Stimulated activated CD4-positive, alpha-beta T cell treated with anti-CD3 and anti-CD28 coated beads, Interleukin-12 subunit alpha, Interleukin-12 subunit beta, amount 100 ng/mL, for 24 hours (primary cell): Measurements from ENCODE around the gene DIDO1.

ENCODE experiments used
- DNase-seq, 2 experiments: peaks; one replicate each; pipeline ENCODE4 v3.0.0-alpha.2; 2020; ENCODE audit warnings: low read depth in 2 of 2

Gene DIDO1

DNA sequence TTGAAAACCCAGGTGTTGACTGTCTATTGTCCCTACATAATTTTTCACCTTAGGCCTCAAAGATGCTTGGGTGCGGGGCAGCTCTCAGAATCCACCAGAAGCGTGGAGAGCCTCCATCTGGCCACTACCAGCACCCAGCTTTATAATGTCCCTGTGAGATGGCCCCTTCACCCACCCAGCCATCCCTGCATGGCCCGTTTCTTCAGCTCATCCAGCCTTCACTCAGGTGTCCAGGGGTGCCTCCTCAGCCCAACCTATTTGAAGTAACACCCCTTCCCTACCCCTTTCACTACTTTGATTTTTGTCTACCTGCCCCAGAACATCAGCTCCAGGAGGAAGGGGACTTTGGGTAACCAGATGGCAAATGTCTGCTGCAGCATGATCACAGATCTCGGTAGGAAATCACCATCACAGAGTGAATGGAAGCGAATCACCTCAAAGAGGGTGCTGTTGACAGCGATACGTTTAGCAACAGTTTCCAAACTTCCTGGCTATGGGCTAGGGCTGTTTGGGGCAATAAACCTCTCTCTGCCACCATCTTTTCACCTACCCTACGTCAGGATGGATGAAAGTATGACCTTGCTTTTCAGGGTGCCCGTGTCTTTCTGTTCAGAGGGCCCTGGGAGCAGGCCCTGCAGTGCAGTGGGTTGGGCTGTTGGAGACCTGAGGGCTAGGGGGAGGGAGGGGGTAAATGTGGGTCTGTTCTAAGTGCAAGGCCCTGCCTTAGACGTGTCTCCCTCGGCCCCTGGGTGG is 25.0 kb upstream of the DIDO1 start:
- DNase-seq, result no peak

DNA sequence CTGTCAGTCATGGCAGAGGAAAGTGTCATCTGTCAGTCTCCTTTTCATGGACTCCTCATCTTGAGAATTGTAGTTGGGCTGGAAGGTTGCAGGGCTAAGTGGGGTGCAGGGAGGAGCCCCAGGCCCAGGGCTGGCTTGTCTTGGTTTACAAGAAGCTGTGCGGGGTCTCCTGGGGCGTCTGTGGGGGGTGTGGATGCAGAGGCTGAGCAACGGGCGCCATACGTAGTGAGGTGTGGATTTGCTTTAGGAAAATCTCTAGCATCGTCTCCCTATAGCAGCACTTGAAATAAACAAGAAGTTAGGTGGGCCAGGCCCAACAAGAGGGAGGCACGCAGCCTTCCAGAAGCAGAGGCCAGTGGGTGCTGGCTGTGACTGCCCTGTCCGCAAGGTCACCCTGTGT is 24.4 kb upstream of the DIDO1 start:
- DNase-seq, result no peak

DNA sequence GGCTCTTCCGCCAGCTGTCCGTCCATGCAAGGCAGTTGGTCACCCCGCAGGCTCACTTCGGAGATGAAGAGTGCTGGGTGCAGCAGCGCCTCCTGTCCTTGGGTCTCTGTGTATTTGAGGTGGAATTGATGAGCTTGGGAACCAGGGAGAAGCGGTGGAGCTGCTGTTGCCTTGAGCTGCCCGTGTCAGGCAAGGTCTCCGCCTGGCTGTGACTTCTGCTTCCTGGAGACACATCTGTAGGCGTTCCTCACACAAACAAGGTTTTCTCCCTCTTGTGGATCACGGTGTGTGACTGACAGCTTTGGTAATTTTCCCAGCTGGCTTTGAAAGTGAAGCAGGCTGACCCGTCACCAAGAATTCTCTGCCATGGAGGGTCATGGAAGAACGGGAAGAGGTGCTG is 23.7 kb upstream of the DIDO1 start:
- DNase-seq, result no peak

DNA sequence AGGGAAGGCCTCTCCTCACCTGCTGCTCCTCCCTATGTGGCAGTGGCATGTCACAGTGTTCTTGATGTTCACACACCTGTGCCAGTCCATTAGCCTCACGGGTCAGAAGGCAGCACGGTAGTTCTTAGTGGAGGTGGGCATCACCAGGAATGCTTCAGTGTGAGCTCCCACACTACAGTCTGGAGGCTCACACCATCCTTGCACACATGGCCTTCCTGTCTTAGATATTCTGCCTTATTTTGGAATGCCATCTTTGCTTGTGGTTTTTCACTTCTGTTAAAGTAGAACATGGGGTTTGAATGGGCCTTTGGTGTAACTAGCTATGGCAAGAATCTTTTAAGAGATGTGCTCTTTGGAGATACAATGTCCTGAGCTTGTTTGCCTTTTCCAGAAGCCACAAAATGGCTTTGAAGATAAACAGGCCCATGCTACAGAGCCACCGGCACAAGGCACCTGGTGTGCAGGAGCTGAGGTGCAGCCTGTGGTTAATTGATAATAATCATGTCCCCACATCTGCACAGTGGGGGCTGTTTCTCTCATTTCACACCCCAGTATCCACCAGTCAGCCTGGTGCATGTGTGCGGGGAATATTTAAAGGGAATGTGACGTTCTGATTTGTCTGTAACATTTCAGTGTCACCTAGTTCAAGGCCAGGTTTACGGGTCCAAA is 23.0 kb upstream of the DIDO1 start:
- DNase-seq, result no peak

DNA sequence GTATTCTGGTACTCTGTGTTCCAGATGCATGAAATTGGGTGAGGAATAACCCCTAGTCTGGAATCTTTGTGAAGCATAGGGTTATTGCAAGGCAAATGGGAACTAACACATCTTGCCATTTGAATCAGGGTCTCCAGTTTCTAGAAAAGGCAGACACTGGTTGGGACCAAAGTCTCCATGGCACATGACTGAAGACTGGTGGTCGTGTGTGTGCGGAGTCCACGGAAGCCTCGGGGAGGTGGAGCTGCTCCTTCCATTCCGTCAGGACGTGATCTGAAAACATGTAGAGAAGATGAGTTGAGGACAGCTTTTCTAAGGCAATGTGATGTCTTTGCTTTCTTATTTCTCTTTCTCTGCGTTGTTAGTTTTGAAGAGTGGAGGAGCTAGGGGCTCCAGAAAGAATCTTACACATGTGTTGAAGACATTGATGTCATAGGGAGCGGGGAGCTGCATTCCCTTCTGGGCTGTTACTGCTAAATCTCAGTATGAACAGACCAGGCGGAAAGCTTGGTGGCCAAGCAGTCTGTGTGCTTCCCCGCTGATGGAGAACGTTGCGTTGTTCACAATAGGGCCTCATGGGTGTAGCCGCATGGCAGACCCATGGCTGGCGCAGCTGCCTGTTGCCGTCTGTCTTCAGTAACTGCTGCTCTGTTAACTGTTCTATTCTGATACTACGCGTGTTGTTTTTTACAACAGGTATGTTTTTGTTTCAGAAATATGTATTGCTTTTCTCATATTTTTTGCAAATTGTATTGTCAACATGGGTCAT is 21.4 kb upstream of the DIDO1 start:
- no peak for DNase-seq

DNA sequence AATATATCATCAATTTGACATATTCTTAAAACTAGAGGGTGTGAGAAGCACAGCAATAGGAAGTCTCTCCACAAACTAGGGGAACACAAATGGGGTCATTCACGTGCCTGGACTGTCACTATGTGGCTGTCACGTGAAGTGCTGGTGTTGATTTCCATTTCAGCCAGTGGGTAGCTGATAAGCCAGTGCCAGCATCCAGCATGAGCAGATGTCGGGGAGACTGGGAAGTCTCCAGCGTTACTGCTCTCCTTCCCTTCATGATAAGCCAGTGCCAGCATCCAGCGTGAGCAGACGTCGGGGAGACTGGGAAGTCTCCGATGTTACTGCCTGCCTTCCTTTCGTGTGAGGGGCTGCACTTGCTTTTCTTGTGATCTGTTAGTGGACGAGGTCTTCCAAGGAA is 20.6 kb upstream of the DIDO1 start:
- DNase-seq, result no peak

DNA sequence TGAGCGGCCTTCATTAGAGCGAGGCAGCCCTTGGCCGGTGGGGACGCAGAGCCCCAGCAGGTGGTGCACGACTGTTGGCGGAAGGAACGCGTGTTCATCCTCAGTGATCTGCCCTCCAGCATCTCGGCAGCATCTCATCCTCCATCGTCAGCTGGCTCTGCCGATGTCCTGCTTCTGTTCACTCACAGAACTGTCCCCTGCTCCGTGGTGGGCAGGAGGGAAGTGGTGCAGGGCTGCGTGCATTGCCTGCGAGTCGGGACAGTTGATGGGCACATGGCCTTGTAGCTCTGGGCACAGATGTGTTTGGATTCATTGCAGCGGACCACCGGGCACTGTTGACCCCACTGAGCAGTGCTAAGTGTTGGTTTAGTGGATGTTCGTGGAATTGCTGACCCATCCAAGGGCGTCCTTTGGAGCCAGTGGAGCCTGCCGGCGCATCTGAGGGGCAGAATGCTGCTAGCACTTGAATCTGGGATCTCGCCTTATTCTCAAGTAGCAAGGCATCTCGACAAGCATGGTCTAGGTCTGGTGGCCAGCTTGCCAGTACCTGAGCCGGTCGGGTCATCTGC is 19.6 kb upstream of the DIDO1 start:
- no peak for DNase-seq

DNA sequence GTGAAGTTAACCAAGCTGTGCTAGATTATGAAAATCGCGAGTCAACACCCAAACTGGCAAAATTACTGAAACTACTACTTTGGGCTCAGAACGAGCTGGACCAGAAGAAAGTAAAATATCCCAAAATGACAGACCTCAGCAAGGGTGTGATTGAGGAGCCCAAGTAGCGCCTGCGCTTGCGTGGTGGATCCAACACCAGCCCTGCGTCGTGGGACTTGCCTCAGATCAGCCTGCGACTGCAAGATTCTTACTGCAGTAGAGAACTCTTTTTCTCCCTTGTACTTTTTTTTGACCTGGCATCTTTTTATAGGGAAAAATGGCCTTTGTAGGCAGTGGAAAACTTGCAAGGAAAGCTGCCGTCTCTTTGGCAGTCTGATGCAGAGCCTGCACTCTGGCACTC is 18.4 kb upstream of the DIDO1 start:
- no peak for DNase-seq

DNA sequence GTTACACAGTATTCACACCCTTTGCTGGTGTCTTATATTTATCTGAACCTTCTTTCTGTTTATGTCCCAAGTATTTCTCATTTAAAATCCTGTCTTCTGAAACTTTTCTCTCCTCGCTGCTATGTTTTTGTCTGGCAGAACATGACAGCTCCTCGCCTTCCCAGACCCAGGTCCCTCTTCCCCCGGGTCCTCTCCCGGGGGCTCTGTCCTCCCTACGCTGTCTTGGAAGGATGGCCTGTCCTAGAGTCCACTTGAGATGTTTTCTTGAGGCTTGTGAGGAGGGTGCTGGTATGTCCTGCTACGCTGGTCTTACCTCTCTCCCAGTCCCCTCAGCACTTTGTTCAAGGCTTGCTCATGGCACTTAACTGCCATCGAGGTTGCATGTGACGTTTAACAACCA is 17.9 kb upstream of the DIDO1 start:
- no peak for DNase-seq

DNA sequence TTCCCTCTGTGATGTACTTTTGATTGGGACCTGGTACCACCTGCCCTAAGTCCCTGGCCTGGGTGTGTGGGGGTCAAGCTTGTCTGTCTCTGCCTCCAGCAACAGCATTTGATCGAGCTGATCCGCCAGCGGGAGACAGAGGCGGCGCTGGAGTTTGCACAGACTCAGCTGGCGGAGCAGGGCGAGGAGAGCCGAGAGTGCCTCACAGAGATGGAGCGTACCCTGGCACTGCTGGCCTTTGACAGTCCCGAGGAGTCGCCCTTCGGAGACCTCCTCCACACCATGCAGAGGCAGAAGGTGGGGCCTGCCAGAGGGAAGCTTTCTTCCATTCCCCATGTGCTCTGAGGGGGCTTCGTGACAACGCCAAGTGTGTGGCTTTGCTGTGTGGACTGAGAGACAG is 17.1 kb upstream of the DIDO1 start:
- no peak for DNase-seq

DNA sequence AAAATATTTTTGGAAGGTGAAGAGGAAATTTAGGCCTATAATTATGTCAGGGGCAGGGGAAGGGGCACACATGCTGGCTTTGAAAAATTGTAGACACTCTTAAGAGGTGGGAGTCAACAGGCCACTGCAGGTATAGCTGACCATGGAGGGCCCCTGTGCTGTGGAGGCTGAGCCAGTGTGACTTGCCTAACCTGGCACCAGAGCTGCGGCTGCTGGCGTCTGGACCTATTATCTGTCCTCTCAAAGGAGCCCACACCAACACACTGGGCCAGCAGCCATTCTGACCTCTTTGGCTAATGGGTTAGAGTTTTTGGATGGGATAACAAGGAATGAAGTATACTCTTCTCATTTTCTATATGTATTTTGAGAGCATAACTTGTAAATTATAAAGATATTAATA is 16.2 kb upstream of the DIDO1 start:
- DNase-seq, result no peak

DNA sequence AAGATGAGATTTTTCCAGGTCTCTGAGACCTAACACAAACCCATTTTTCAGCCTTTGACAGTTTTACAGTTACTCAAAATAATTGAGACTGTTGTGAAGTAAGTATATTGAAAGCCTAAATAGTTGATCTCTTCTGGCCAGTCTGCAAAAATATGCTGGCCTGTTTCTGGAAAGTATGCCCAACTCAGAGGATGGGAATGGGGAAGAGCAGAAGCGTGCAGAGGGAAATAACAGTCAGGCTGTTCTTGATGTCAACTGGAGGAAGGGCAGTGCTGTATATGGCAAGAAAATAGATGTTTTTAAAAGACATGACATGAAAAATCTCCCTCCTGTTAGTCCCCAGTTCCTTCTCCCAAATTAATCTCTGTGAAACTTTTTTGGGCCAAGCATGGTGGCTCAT is 15.5 kb upstream of the DIDO1 start:
- DNase-seq, result no peak

DNA sequence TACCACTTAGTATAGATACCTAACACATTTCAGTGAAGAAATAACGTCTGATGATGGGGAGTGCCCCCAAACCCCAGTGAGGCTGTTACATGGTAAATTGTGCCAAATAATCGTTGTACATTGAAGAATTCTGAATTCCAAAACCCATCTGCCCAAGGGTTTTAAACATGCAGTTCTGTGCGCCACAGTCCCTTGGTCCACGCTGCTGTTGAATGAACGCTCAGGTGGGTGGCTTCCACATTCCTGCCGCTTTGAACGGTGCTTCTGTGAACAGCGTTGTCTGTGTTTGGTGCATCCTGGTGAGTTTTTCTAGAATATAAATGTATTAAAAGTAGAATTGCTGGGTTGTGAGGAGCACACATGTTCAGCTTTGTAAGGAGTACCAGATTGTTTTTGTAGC is 14.6 kb upstream of the DIDO1 start:
- no peak for DNase-seq

DNA sequence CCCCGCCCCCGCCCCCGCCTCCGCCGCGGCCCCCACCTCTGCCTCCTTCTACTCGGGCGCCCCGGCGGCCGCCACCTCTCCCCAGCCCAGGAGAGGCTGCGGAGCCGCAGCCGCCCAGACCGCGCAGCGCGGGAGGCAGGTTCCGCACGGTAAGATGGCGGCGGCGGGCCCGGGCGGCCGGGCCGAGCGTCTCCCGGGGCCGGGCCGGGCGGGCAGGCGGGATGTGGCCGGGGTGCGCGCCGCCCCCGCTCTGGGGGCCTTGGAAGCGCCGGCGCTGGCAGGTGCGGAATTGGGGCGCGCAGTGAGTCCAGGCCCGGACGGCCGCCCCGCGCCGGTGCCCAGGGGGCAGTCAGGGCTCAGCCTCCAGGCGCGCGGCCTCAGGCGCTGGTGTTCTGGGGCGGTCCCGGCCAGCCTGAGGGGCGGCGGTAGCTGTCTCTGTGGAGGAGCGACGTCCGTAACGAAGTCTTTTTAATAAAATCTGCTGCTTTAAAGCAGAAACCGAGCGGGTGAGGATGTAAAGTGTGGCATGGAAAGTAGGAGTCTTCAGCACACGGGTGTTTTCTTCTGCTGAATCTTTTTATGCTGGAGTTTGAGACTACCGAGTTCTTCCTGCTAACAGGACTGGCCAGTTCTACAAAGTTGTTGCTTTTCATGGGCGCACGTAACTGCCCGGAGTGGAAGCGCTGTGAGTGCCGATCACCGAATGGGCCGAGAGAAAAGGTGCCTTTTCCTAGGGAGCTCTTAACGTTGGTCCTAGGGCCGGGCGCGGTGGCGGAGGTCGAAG is 12.0 kb upstream of the DIDO1 start, which contains the start of gene GID8:
Gene GID8, plus strand, starts transcription at position 43 of the 784 bp plus-strand sequence. CDS start 3,356 bp downstream, outside the sequence.
- DNase-seq, result no peak

DNA sequence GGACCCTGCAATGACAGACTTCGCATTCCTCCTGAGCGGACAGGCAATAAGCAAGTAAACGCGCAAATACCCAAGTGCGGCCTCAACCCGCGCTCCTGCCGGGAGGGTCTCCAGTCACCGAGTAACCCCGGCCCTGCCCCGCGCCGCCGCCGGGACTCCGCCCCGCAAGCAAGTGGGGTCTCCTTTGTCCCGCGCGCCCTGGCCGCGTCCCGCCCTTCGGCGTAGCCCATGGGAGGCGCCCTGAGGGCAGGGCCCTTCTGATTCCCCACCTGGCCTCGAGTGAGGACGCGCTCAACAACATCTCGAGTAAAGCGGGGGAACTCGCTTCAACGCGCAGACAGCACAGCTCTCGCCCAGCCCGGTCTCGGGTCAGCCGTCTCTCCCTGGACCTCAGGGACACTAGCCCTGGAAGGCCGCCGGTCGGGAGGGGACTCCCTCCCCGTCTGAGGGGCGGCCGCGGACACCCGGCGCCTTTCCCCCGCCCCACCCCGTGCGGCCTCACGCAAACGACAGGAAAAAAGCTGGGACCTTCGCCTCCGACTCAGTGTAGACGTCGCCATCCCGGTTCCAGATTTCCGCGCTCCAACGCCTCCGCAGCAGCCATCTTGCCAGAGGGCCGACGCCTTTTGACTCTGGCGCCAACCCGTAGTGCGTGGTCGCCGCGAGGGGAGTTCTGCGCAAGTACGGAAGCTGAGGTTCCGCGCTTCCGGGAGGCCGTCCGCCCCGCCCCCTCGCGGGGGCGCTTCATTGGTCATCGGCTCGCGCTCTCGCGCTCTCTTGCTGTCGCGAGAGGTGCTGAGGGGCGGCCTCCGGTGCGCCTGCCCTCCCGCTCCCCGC is 11.2 kb upstream of the DIDO1 start:
- peak; percentile 93 to 94 for DNase-seq

DNA sequence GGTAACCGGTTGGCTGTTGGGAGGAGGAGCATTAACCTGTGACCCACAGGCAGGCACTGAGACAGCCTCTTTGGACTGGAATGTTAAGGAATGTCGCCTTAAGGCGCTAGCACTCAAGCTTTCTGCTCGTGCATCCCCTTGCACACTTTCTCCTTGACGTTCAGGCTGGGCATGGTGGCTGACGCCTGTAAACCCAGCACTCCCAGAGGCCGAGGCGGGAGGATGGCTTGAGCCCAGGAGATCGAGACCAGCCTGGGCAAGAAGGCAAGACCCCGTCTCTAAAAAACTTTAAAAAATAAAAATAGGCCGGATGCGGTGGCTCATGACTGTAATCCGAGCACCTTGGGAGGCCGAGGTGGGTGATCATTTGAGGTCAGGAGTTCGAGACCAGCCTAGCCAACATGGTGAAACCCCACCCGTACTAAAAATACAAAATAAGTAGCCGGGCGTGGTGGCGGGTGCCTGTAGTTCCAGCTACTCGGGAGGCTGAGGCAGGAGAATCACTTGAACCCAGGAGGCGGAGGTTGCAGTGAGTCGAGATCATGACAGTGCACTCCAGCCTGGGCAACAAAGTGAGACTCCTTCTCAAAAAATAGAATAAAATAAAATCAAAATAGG is 9.8 kb upstream of the DIDO1 start:
- no peak for DNase-seq

DNA sequence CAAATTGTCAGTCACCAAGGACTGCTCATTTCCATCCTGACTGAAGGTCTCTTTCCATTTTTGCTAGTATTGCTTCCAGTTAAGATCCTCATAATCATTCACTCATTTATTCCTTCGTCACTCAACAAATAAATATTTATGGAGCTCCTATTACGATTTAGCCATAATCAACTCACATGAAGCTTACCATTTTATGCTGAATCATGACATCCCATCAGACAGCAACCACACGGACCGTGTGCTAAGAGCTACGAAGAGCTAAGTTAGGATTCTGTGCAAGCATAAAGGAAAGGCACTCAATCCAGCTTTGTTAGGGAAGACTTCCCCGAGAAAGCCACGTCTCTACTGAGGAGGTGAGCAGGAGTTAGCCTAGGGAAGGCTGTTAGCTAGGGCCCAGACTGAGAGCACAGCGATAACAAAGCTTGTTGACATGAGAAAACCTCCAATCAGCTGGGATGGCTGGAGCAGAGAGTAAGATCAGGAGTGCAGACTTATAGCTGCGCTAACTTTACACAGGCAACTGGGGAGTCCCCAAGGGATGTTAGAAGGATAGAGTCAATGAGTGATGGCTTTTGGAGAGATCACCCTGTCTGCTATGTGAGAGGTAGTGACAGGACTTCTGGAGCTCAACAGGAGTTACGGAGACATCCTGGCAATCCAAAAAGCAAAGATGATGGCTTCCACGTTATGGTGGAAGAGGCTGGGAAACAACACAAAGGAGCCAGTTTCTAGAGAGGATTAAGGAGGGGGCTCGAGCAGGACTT is 9.1 kb upstream of the DIDO1 start:
- no peak for DNase-seq

DNA sequence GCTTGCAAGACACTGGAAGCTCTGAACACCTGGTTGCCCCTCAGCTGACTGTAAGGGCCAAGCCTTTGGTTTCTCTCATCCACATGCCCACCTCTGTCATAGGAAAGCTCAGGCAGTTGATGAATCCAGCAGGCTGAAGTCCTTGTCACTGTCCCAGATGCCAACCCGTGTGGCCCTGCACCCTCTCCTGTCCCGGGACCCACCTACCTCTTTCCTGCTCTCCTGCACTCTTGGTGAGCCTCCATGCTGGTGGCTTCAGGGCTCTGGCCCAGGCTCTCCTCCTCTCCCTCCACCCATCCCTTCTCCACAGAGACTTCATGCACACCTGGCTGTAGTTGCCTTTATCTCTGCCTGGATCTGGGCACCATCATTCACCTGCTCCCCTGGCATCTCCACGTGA is 7.7 kb upstream of the DIDO1 start:
- no peak for DNase-seq

DNA sequence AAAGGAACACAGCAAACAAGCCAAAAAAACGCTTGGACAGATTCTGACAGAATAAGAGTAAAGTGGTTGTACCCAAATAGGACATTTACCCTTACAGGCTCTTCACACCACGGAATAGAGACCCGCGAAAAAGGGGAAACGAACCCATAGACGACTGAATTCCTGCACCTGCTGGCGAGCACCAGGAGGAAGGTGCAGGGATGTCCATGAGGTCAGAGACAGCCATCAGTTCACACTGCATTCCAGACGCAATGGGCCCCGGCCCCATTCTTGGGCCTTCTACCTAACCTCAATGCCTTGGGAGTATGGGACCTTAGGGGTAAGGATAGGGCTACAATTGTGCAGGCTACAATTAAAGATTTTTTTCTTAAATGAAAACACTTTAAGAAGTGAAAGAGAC is 5.2 kb upstream of the DIDO1 start:
- DNase-seq, result no peak
